NCI-H187 treated with DMSO at 0.1 percent for 48 hours (cell line): Measurements from ENCODE around the gene GMNN.
"Not testable (repeated sequence)": the region's sequence is repeated elsewhere in the genome, so short reads cannot be mapped to it uniquely, and the experiment has no call there.

Source experiments
- DNase-seq: peaks from one replicate; lab custom pipeline; 2025; lab: John Stamatoyannopoulos, UW

The GMNN gene

GRCh38 chr6:24774696-24775519 is at the start of gene GMNN:
TSS of gene GMNN (plus strand) at chr6:24774937. CDS start at chr6:24777247, 2,310 bp downstream.
- peak; percentile 62 for DNase-seq

- not testable (repeated sequence) for DNase-seq
Observed at GRCh38 chr6:24730653-24731052, 44.1 kb upstream of the GMNN start.

- not testable (repeated sequence) for DNase-seq
Observed at GRCh38 chr6:24731456-24732134, 43.1 kb upstream of the GMNN start.

- no peak for DNase-seq
Observed at GRCh38 chr6:24734166-24734565, 40.6 kb upstream of the GMNN start.

- not testable (repeated sequence) for DNase-seq
Observed at GRCh38 chr6:24734710-24735109, 40.0 kb upstream of the GMNN start.

GRCh38 chr6:24738741-24739140 is 36.0 kb upstream of the GMNN start:
- no peak for DNase-seq

- DNase-seq: no peak
Observed at GRCh38 chr6:24740861-24741260, 33.9 kb upstream of the GMNN start.

GRCh38 chr6:24742216-24742738 is 32.5 kb upstream of the GMNN start:
- no peak for DNase-seq

GRCh38 chr6:24743265-24743943 is 31.3 kb upstream of the GMNN start:
- no peak for DNase-seq

- DNase-seq: no peak
Observed at GRCh38 chr6:24743944-24744335, 30.8 kb upstream of the GMNN start.

GRCh38 chr6:24744911-24745310 is 29.8 kb upstream of the GMNN start:
- DNase-seq: no peak

GRCh38 chr6:24749297-24749696 is 25.4 kb upstream of the GMNN start:
- no peak for DNase-seq

- not testable (repeated sequence) for DNase-seq
Observed at GRCh38 chr6:24750878-24751277, 23.9 kb upstream of the GMNN start.

- DNase-seq: no peak
Observed at GRCh38 chr6:24752503-24752902, 22.2 kb upstream of the GMNN start.

GRCh38 chr6:24752917-24753492 is 21.7 kb upstream of the GMNN start:
- no peak for DNase-seq

GRCh38 chr6:24753545-24753944 is 21.2 kb upstream of the GMNN start:
- no peak for DNase-seq

GRCh38 chr6:24754378-24754777 is 20.4 kb upstream of the GMNN start:
- not testable (repeated sequence) for DNase-seq

- no peak for DNase-seq
Observed at GRCh38 chr6:24755279-24755678, 19.5 kb upstream of the GMNN start.

- no peak for DNase-seq
Observed at GRCh38 chr6:24757611-24758010, 17.1 kb upstream of the GMNN start.

GRCh38 chr6:24759718-24760117 is 15.0 kb upstream of the GMNN start:
- no peak for DNase-seq

GRCh38 chr6:24760210-24760609 is 14.5 kb upstream of the GMNN start:
- no peak for DNase-seq

- DNase-seq: no peak
Observed at GRCh38 chr6:24761193-24761835, 13.4 kb upstream of the GMNN start.
